KMS-11 (cell line): ENCODE data around the gene FOCAD.
A peak's percentile ranks its signal among the peaks of the same experiment; 100 is the strongest.

Experiments
- H2AFZ ChIP-seq: fragments of 200-600 bp; sonication (generic); 2 replicates; pipeline ENCODE4 v1.6.1; 2016; ENCODE audit warnings: antibody characterized with exemption, mixed run types, low read depth
- H3K27ac ChIP-seq: fragments of 200-600 bp; sonication (generic); 2 replicates; pipeline ENCODE4 v1.6.1; 2016; ENCODE audit warnings: mild to moderate bottlenecking, mixed run types
- H3K27me3 ChIP-seq: fragments of 200-600 bp; sonication (generic); 2 replicates; pipeline ENCODE4 v1.6.1; 2017; ENCODE audit warnings: mild to moderate bottlenecking, low read depth, mixed run types, moderate library complexity; ENCODE audit not compliant: insufficient read depth
- H3K36me3 ChIP-seq: fragments of 200-600 bp; sonication (generic); 2 replicates; pipeline ENCODE4 v1.6.1; 2017; ENCODE audit warnings: mild to moderate bottlenecking, mixed run types; ENCODE audit not compliant: insufficient read depth
- H3K4me1 ChIP-seq: fragments of 200-600 bp; sonication (generic); 2 replicates; pipeline ENCODE4 v1.6.1; 2016; ENCODE audit warnings: mild to moderate bottlenecking, low read depth, mixed run types; ENCODE audit not compliant: poor library complexity, severe bottlenecking
- H3K4me2 ChIP-seq: fragments of 200-600 bp; sonication (generic); 2 replicates; pipeline ENCODE4 v1.7.0; 2016; ENCODE audit warnings: mild to moderate bottlenecking, mixed run types
- H3K4me3 ChIP-seq: fragments of 200-600 bp; sonication (generic); IDR thresholded peaks from 2 replicates; pipeline ENCODE4 v1.6.1; 2017; ENCODE audit warnings: low read depth, low read length, mixed read lengths; ENCODE audit not compliant: insufficient read depth
- H3K79me2 ChIP-seq: fragments of 200-600 bp; sonication (generic); 2 replicates; pipeline ENCODE4 v1.6.1; 2016; ENCODE audit warnings: low read depth, mixed run types; ENCODE audit not compliant: insufficient read depth
- H3K9ac ChIP-seq: fragments of 200-600 bp; sonication (generic); 2 replicates; pipeline ENCODE4 v1.6.1; 2016; ENCODE audit warnings: mild to moderate bottlenecking, mixed run types
- H4K20me1 ChIP-seq: fragments of 200-600 bp; sonication (generic); 2 replicates; pipeline ENCODE4 v1.6.1; 2016; ENCODE audit warnings: mild to moderate bottlenecking, mixed run types; ENCODE audit not compliant: insufficient read depth
- CTCF ChIP-seq: fragments of 200-600 bp; sonication (generic); conservative IDR thresholded peaks from 2 replicates; pipeline ENCODE4 v1.6.1; 2017; ENCODE audit warnings: low read depth, mild to moderate bottlenecking, antibody characterized with exemption, low read length, moderate library complexity, mixed read lengths

Gene FOCAD

GRCh38 chr9:20929276-20929675, 245.2 kb downstream of the FOCAD start:
- Histone ChIP-seq H3K79me2 (no peaks in the 10 kb centered on the region), H3K4me1 (no peaks in the 10 kb centered on the region), H4K20me1 (no peaks in the 10 kb centered on the region), H3K27me3 (no peaks in the 10 kb centered on the region), H2AFZ (no peak overlapping the region), H3K4me3 (no peak overlapping the region), H3K4me2 (no peak overlapping the region), H3K36me3 (no peaks in the 10 kb centered on the region), H3K9ac (no peak overlapping the region), H3K27ac (no peak overlapping the region)
- TF ChIP-seq CTCF: no peak

GRCh38 chr9:20930836-20931235, 246.8 kb downstream of the FOCAD start:
- Histone ChIP-seq H3K4me3 (no peak overlapping the region), H3K36me3 (no peaks in the 10 kb centered on the region), H3K27me3 (no peaks in the 10 kb centered on the region), H3K27ac (no peak overlapping the region), H3K9ac (no peak overlapping the region), H4K20me1 (no peaks in the 10 kb centered on the region), H3K79me2 (no peaks in the 10 kb centered on the region), H3K4me2 (no peak overlapping the region), H3K4me1 (no peaks in the 10 kb centered on the region), H2AFZ (no peak overlapping the region)
- no peak for TF ChIP-seq CTCF

DNA sequence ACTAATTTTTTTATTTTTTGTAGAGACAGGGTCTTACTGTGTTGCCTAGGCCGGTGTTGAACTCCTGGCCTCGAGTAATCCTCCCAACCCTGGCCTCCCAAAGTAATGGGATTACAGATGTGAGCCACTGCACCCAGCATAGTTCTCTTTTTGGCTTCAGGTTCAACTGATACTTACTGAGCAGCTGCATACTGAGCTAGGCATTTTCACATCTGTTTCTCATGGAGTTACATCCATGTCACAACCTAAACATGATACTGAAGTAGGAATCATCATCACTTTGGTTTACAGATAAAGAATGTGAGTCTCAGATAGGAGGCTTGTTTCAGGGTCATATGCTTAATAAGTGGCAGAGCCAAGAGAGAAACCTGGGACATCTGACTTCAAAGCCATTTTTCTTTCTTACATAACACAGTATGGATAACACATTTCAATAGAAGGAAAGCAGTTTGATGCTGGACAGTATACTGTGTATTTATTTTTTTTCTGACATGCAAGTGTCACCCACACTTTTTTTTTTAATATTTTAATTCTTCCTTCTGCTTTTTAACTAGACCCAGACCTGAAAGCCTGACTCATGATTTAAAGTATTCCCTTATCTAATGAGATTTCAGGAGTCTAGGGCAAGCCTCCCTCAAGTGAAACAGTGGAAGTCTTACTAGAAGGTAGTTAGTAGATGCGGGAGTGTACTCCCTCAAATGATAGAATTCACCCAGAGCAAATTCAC, 256.6 kb downstream of the FOCAD start:
- no peaks in the 10 kb centered on the region for H3K79me2 ChIP-seq
- H3K4me3 ChIP-seq: no peak overlapping the region
- H3K27me3 ChIP-seq: no peaks in the 10 kb centered on the region
- no peak overlapping the region for H3K9ac ChIP-seq
- H4K20me1 ChIP-seq: no peaks in the 10 kb centered on the region
- no peak for TF ChIP-seq CTCF
- no peak overlapping the region for H2AFZ ChIP-seq
- no peaks in the 10 kb centered on the region for H3K36me3 ChIP-seq
- no peak overlapping the region for H3K4me2 ChIP-seq
- peaks cover 6% of the 10 kb centered on the region for H3K4me1 ChIP-seq
- H3K27ac ChIP-seq: no peak overlapping the region

GRCh38 chr9:20941174-20941690, 257.2 kb downstream of the FOCAD start:
- TF ChIP-seq CTCF: peak; percentile 90
- H3K27me3 ChIP-seq: no peaks in the 10 kb centered on the region
- H3K9ac ChIP-seq: no peak overlapping the region
- no peaks in the 10 kb centered on the region for H4K20me1 ChIP-seq
- H3K4me1 ChIP-seq: peaks cover 6% of the 10 kb centered on the region
- H3K79me2 ChIP-seq: no peaks in the 10 kb centered on the region
- no peak overlapping the region for H3K4me2 ChIP-seq
- H2AFZ ChIP-seq: no peak overlapping the region
- no peak overlapping the region for H3K4me3 ChIP-seq
- no peaks in the 10 kb centered on the region for H3K36me3 ChIP-seq
- H3K27ac ChIP-seq: no peak overlapping the region
